Testis (tissue), 2 donors: Measurements from ENCODE around the gene HOXC12.

ENCODE experiments used
- CTCF ChIP-seq, 3 experiments: fragments of 450-650 bp in 2 of 3; fragments of 200-600 bp in 1 of 3; sonication (generic) in 1 of 3; IDR thresholded peaks; one replicate each; pipeline ENCODE4 v1.5.1; 2016 to 2019; ENCODE audit warnings: antibody characterized with exemption in 3 of 3, mild to moderate bottlenecking in 2 of 3, moderate library complexity in 1 of 3
- POLR2A ChIP-seq: fragments of 450-650 bp; IDR thresholded peaks from one replicate; pipeline ENCODE4 v1.6.1; 2017; ENCODE audit warnings: antibody characterized with exemption, mild to moderate bottlenecking, moderate library complexity

- TF ChIP-seq CTCF (IDR thresholded peaks at IDR 0.05) (no peak), POLR2A (no peak)
These were observed 30.9 kb downstream of the HOXC12 start for GRCh38 chr12:53985692-53985993.
